ENCODE data around the gene DISC1.

Gene DISC1

DNA sequence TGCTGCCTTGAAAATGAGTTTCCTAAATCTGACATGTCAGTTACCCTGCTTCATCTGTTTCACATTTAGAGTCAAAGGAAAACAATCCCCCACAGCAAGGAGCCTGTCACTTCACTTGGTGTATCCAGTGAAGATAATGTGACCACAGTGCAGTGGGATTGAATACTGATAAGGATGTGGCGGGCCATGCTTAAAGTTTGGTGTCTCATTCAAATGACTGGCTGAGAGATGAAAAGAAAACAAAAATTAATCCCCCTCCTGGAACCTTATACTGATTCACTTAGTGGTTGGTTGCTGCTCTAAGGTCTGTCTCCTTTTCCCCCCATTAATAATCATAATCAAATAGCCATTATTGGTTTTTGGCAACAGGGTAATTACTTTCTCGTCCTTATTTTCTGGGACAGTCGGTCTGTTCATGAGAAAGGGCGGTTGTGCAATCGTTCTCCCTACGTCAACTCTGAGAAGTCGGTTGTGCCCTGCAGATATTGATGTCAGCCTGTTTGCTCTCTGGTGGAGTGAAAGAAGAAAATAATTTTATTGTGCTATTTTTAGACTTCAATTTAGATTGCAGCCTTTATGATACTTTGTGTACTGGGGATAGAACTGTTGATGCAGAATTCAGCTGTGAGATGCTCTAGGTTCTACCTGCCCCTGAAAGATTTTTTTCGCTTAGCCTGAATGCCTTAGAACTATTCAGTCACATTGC, 360.2 kb downstream of the DISC1 start:
- Histone ChIP-seq H2BK12ac (ENCODE audit: low read length) (no peak overlapping the region), H3K9ac (ENCODE audit: low read depth, low read length, poor library complexity) (no peak overlapping the region), H4K91ac (ENCODE audit: low read depth, low read length, poor library complexity) (no peak overlapping the region), H3K18ac (ENCODE audit: low read length) (no peak overlapping the region), H3K4me1 (ENCODE audit: control insufficient read depth in 2 of 2, insufficient read depth in 1 of 2, low read depth in 1 of 2, low read length in 2 of 2) (peaks cover 10 to 21% of the 10 kb centered on the region in 2 donors), H4K8ac (ENCODE audit: low read depth, low read length) (no peak overlapping the region), H3K4me3 (ENCODE audit: low read length in 2 of 2) (no peak overlapping the region), H3K23ac (ENCODE audit: low read depth, low read length, poor library complexity) (no peak overlapping the region), H3K27ac (replicated peaks; ENCODE audit: low read length) (no peak overlapping the region), H2BK120ac (ENCODE audit: low read depth, low read length) (no peak overlapping the region), H3K4me2 (ENCODE audit: insufficient read depth, low read length, poor library complexity, severe bottlenecking) (no peak overlapping the region), H3K79me1 (ENCODE audit: low read depth, low read length) (no peaks in the 10 kb centered on the region), H3K4ac (ENCODE audit: low read length) (no peak overlapping the region), H3K27me3 (ENCODE audit: control insufficient read depth in 3 of 3, insufficient read depth in 3 of 3, low read depth in 1 of 3, low read length in 3 of 3) (no peaks in the 10 kb centered on the region), H2AK5ac (ENCODE audit: low read depth, low read length) (no peak overlapping the region), H2AFZ (ENCODE audit: low read length) (peak overlapping the region; percentile 6), H3K36me3 (replicated peaks in 1 of 2; ENCODE audit: control insufficient read depth in 2 of 2, insufficient read depth in 2 of 2, low read length in 2 of 2) (no peaks in the 10 kb centered on the region), H3K9me3 (replicated peaks in 1 of 2; ENCODE audit: control insufficient read depth in 2 of 2, insufficient read depth in 1 of 2, low read depth in 1 of 2, low read length in 2 of 2) (no peaks in the 10 kb centered on the region), H2BK5ac (ENCODE audit: low read length) (no peak overlapping the region), H2BK15ac (ENCODE audit: low read length) (no peak overlapping the region), H3K14ac (ENCODE audit: low read length) (no peak overlapping the region)
- DNase-seq (ENCODE audit: low spot score): no peak
- no CpG with 5 or more reads among the region's 8 CpGs for WGBS, 2 donors (ENCODE audit: extremely low coverage in 2 of 2, insufficient read length in 2 of 2, insufficient replicate concordance in 1 of 2)

DNA sequence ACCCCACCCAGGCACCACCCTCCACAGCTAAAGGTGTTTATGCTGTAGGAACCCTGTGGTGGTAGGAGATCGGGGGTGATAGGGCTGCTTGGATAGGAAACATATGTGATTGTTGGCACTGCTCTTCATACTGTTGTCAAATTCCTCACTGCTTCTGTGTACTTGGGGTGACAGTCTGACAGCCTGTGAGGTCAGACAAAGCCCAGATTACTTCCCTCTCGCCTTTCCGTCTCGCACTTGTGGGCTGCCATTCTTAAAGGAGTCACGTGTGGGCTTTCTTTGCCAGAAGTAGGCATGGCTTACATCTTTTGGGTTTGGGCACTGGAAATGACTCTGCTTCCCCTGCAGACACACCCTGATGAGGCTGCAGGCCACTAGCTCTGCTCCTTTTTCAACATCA, 363.8 kb downstream of the DISC1 start:
- H3K27me3 ChIP-seq (ENCODE audit: control insufficient read depth in 3 of 3, insufficient read depth in 3 of 3, low read depth in 1 of 3, low read length in 3 of 3): no peaks in the 10 kb centered on the region
- H2BK15ac ChIP-seq (ENCODE audit: low read length): no peak overlapping the region
- no peak overlapping the region for H2AK5ac ChIP-seq (ENCODE audit: low read depth, low read length)
- no peaks in the 10 kb centered on the region for H3K36me3 ChIP-seq (replicated peaks in 1 of 2; ENCODE audit: control insufficient read depth in 2 of 2, insufficient read depth in 2 of 2, low read length in 2 of 2)
- no peak overlapping the region for H2BK5ac ChIP-seq (ENCODE audit: low read length)
- no peak overlapping the region for H2AFZ ChIP-seq (ENCODE audit: low read length)
- H3K9me3 ChIP-seq (replicated peaks in 1 of 2; ENCODE audit: control insufficient read depth in 2 of 2, insufficient read depth in 1 of 2, low read depth in 1 of 2, low read length in 2 of 2): no peaks in the 10 kb centered on the region
- H3K4me1 ChIP-seq (ENCODE audit: control insufficient read depth in 2 of 2, insufficient read depth in 1 of 2, low read depth in 1 of 2, low read length in 2 of 2): peaks cover 8 to 21% of the 10 kb centered on the region in 2 donors
- no CpG with 5 or more reads among the region's 5 CpGs for WGBS, 2 donors (ENCODE audit: extremely low coverage in 2 of 2, insufficient read length in 2 of 2, insufficient replicate concordance in 1 of 2)
- H3K14ac ChIP-seq (ENCODE audit: low read length): no peak overlapping the region
- no peak overlapping the region for H3K4ac ChIP-seq (ENCODE audit: low read length)
- H4K8ac ChIP-seq (ENCODE audit: low read depth, low read length): no peak overlapping the region
- peak overlapping the region; percentile 65 for H3K18ac ChIP-seq (ENCODE audit: low read length)
- no peak for DNase-seq (ENCODE audit: low spot score)
- no peak overlapping the region for H3K27ac ChIP-seq (replicated peaks; ENCODE audit: low read length)
- no peak overlapping the region for H2BK120ac ChIP-seq (ENCODE audit: low read depth, low read length)
- H3K4me2 ChIP-seq (ENCODE audit: insufficient read depth, low read length, poor library complexity, severe bottlenecking): no peak overlapping the region
- no peak overlapping the region for H2BK12ac ChIP-seq (ENCODE audit: low read length)
- H3K23ac ChIP-seq (ENCODE audit: low read depth, low read length, poor library complexity): no peak overlapping the region
- H4K91ac ChIP-seq (ENCODE audit: low read depth, low read length, poor library complexity): no peak overlapping the region
- no peak overlapping the region for H3K9ac ChIP-seq (ENCODE audit: low read depth, low read length, poor library complexity)
- no peaks in the 10 kb centered on the region for H3K79me1 ChIP-seq (ENCODE audit: low read depth, low read length)
- no peak overlapping the region for H3K4me3 ChIP-seq (ENCODE audit: low read length in 2 of 2)

DNA sequence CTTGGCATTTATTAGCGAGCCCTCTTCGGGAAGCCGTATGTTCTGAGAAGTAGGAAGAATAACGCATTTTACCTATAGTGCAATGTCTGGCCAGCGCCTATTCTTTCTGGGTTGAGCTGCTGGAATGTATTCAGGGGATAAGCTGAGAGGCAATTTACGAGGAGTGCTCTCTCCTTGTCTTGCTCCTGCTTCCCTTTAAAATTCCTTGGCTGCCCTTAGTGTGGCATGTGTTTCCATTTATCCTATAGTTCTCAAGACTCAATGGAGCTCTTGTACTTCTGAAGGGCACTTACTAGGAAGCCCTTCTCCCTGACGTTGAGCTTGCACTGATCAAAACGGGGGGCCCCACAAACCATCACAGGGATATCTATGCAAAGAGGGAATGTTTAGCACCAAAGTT, 364.6 kb downstream of the DISC1 start:
- no peak overlapping the region for H4K8ac ChIP-seq (ENCODE audit: low read depth, low read length)
- H2BK5ac ChIP-seq (ENCODE audit: low read length): no peak overlapping the region
- H3K27me3 ChIP-seq (ENCODE audit: control insufficient read depth in 3 of 3, insufficient read depth in 3 of 3, low read depth in 1 of 3, low read length in 3 of 3): no peaks in the 10 kb centered on the region
- no peaks in the 10 kb centered on the region for H3K79me1 ChIP-seq (ENCODE audit: low read depth, low read length)
- DNase-seq (ENCODE audit: low spot score): peak; percentile 6
- H2BK15ac ChIP-seq (ENCODE audit: low read length): no peak overlapping the region
- H3K4me2 ChIP-seq (ENCODE audit: insufficient read depth, low read length, poor library complexity, severe bottlenecking): no peak overlapping the region
- H3K23ac ChIP-seq (ENCODE audit: low read depth, low read length, poor library complexity): no peak overlapping the region
- H3K9me3 ChIP-seq (replicated peaks in 1 of 2; ENCODE audit: control insufficient read depth in 2 of 2, insufficient read depth in 1 of 2, low read depth in 1 of 2, low read length in 2 of 2): no peaks in the 10 kb centered on the region
- H2BK12ac ChIP-seq (ENCODE audit: low read length): no peak overlapping the region
- H4K91ac ChIP-seq (ENCODE audit: low read depth, low read length, poor library complexity): no peak overlapping the region
- no peak overlapping the region for H2BK120ac ChIP-seq (ENCODE audit: low read depth, low read length)
- peaks cover 6 to 15% of the 10 kb centered on the region in 2 donors for H3K4me1 ChIP-seq (ENCODE audit: control insufficient read depth in 2 of 2, insufficient read depth in 1 of 2, low read depth in 1 of 2, low read length in 2 of 2)
- H3K27ac ChIP-seq (replicated peaks; ENCODE audit: low read length): no peak overlapping the region
- H3K9ac ChIP-seq (ENCODE audit: low read depth, low read length, poor library complexity): no peak overlapping the region
- H3K4me3 ChIP-seq (ENCODE audit: low read length in 2 of 2): no peak overlapping the region
- H3K14ac ChIP-seq (ENCODE audit: low read length): no peak overlapping the region
- no peaks in the 10 kb centered on the region for H3K36me3 ChIP-seq (replicated peaks in 1 of 2; ENCODE audit: control insufficient read depth in 2 of 2, insufficient read depth in 2 of 2, low read length in 2 of 2)
- no peak overlapping the region for H3K18ac ChIP-seq (ENCODE audit: low read length)
- WGBS, 2 donors (ENCODE audit: extremely low coverage in 2 of 2, insufficient read length in 2 of 2, insufficient replicate concordance in 1 of 2): no CpG with 5 or more reads among the region's 8 CpGs
- no peak overlapping the region for H3K4ac ChIP-seq (ENCODE audit: low read length)
- no peak overlapping the region for H2AK5ac ChIP-seq (ENCODE audit: low read depth, low read length)
- no peak overlapping the region for H2AFZ ChIP-seq (ENCODE audit: low read length)

DNA sequence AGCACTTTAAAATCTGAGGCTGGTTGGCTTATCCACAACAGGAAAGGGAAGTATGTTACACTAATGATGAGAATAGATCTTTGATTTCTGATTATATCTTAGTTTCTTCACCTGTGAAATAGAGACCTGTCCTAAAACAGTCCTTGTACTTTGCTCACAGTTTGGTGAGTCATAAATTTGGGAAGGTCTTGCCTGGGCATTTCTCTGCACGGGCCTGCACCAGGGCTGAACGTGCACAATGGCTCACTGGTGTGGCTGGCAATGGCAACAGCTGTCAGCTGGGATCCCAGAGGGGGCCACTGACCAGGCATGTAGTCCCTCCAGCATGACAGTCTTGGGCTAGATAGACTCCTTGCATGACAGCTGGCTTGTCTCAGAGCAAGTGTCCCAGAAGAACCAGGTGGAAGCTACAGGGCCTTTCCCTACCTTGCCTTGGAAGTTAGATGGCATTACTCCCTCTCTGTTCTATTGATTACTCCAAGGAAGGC, 367.4 kb downstream of the DISC1 start:
- no peak for DNase-seq (ENCODE audit: low spot score)
- H3K4me3 ChIP-seq (ENCODE audit: low read length in 2 of 2): no peak overlapping the region
- no peaks in the 10 kb centered on the region for H3K27me3 ChIP-seq (ENCODE audit: control insufficient read depth in 3 of 3, insufficient read depth in 3 of 3, low read depth in 1 of 3, low read length in 3 of 3)
- no peak overlapping the region for H2BK15ac ChIP-seq (ENCODE audit: low read length)
- H2BK120ac ChIP-seq (ENCODE audit: low read depth, low read length): no peak overlapping the region
- no CpG with 5 or more reads among the region's 2 CpGs for WGBS, 2 donors (ENCODE audit: extremely low coverage in 2 of 2, insufficient read length in 2 of 2, insufficient replicate concordance in 1 of 2)
- no peak overlapping the region for H3K14ac ChIP-seq (ENCODE audit: low read length)
- no peaks in the 10 kb centered on the region for H3K9me3 ChIP-seq (replicated peaks in 1 of 2; ENCODE audit: control insufficient read depth in 2 of 2, insufficient read depth in 1 of 2, low read depth in 1 of 2, low read length in 2 of 2)
- no peak overlapping the region for H2BK5ac ChIP-seq (ENCODE audit: low read length)
- H3K4me1 ChIP-seq (ENCODE audit: control insufficient read depth in 2 of 2, insufficient read depth in 1 of 2, low read depth in 1 of 2, low read length in 2 of 2): peaks cover 0 to 6% of the 10 kb centered on the region in 2 donors
- H3K4me2 ChIP-seq (ENCODE audit: insufficient read depth, low read length, poor library complexity, severe bottlenecking): no peak overlapping the region
- no peak overlapping the region for H2BK12ac ChIP-seq (ENCODE audit: low read length)
- H3K27ac ChIP-seq (replicated peaks; ENCODE audit: low read length): no peak overlapping the region
- no peak overlapping the region for H2AFZ ChIP-seq (ENCODE audit: low read length)
- H3K18ac ChIP-seq (ENCODE audit: low read length): peak overlapping the region; percentile 1
- no peaks in the 10 kb centered on the region for H3K79me1 ChIP-seq (ENCODE audit: low read depth, low read length)
- H3K4ac ChIP-seq (ENCODE audit: low read length): no peak overlapping the region
- H4K91ac ChIP-seq (ENCODE audit: low read depth, low read length, poor library complexity): no peak overlapping the region
- no peak overlapping the region for H2AK5ac ChIP-seq (ENCODE audit: low read depth, low read length)
- no peak overlapping the region for H3K23ac ChIP-seq (ENCODE audit: low read depth, low read length, poor library complexity)
- H3K36me3 ChIP-seq (replicated peaks in 1 of 2; ENCODE audit: control insufficient read depth in 2 of 2, insufficient read depth in 2 of 2, low read length in 2 of 2): no peaks in the 10 kb centered on the region
- no peak overlapping the region for H3K9ac ChIP-seq (ENCODE audit: low read depth, low read length, poor library complexity)
- no peak overlapping the region for H4K8ac ChIP-seq (ENCODE audit: low read depth, low read length)

Data from neuronal stem cell (in vitro differentiated cells).